Lower leg skin (tissue), 4 donors: Measurements from ENCODE around the gene OSBPL9. TPM values are rescaled to one million over a fixed set of nuclear protein-coding genes. Genes with fewer than 3 reads are reported as not detected.

ENCODE experiments used
- DNase-seq, 2 donors: peaks; one replicate each; pipeline ENCODE4 v3.0.0-alpha.2; 2019; ENCODE audit warnings: low spot score in 2 of 2
- H3K4me3 ChIP-seq: fragments of 200-600 bp; sonication (generic); 2 replicates; pipeline ENCODE4 v1.5.1; 2017; ENCODE audit warnings: mild to moderate bottlenecking, low read depth; ENCODE audit not compliant: poor library complexity, severe bottlenecking
- POLR2A ChIP-seq, 2 donors: fragments of 450-650 bp; IDR thresholded peaks; one replicate each; pipeline ENCODE4 v1.6.1; 2016 to 2017; ENCODE audit warnings: antibody characterized with exemption in 2 of 2, mild to moderate bottlenecking in 1 of 2, moderate library complexity in 1 of 2
- WGBS, 2 donors: methylation state at CpG; one replicate each; pipeline ENCODE4 v1.1.5; 2018; 5-methylcytosine and 5-hydroxymethylcytosine counted together
- intact Hi-C: fragments of 100-400 bp; cut with DNase I; formaldehyde crosslinking; loops from one replicate; pipeline ENCODE4 v1.15.0; 2023; ENCODE audit warnings: low total_unique reads
- total RNA-seq, 4 donors: library from RNA; depleted of rRNA; stranded (reverse); fragments of >200 nt; gene quantifications; one replicate each; pipeline ENCODE4 v1.1.0, GENCODE V29; 2016
- TF ChIP-seq, protein P1 (sequence below), 3 donors: fragments of 450-650 bp; IDR thresholded peaks; one replicate each; pipeline ENCODE4 v1.5.1; 2016; ENCODE audit warnings: antibody characterized with exemption in 3 of 3, mild to moderate bottlenecking in 3 of 3, moderate library complexity in 2 of 3

The OSBPL9 gene
- total RNA-seq, 4 donors from 2014 or later = 35.9 to 56.9 (median 46.9) TPM

DNA sequence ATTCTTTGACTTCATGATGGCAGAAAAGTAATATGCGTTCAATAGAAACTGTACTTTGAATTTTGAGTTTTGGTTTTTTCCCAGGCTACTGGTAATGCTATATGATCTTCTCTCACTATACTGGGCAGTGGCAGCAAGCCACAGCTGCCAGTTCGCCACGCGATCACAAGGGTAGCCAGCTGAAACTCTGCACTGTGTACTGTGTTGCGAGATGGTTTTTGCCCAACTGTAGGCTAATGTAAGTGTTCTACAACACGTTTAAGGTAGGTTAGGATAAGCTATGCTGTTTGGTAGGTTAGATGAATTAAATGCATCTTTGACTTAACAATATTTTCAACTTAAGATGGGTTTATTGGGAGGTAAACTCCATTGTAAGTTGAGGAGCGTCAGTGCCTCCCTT lies 138.5 kb downstream of the OSBPL9 start:
- no peak overlapping the region for H3K4me3 ChIP-seq
- DNase-seq = no peak
- WGBS, 2 donors = 98 to 99% methylated on average over 7 of the region's 7 CpGs
- intact Hi-C loops = no loop called here
- TF ChIP-seq POLR2A (IDR thresholded peaks at IDR 0.05) = no peak
- TF ChIP-seq, protein P1, sequence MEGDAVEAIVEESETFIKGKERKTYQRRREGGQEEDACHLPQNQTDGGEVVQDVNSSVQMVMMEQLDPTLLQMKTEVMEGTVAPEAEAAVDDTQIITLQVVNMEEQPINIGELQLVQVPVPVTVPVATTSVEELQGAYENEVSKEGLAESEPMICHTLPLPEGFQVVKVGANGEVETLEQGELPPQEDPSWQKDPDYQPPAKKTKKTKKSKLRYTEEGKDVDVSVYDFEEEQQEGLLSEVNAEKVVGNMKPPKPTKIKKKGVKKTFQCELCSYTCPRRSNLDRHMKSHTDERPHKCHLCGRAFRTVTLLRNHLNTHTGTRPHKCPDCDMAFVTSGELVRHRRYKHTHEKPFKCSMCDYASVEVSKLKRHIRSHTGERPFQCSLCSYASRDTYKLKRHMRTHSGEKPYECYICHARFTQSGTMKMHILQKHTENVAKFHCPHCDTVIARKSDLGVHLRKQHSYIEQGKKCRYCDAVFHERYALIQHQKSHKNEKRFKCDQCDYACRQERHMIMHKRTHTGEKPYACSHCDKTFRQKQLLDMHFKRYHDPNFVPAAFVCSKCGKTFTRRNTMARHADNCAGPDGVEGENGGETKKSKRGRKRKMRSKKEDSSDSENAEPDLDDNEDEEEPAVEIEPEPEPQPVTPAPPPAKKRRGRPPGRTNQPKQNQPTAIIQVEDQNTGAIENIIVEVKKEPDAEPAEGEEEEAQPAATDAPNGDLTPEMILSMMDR (IDR thresholded peaks at IDR 0.05) = no peak

DNA sequence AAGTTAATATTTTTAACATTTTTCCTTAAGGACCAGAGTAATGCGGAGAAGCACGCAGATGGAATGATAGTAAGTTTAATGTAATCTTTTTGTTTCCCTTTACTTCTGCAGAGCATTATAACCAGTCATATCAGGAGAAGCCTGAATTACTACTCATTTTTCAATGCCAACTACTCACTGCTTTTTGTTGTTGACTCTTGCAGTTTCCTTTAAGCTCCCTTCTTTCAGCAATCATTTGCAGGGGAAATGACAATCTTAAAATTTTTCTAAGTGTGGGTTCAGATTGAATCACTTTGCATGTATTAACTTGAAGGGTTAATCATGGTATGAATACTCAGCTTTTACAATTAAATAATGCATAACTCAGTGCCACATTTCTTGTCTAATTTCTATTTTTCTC lies 139.4 kb downstream of the OSBPL9 start:
- 95 to 97% methylated on average over 2 of the region's 2 CpGs for WGBS, 2 donors
- intact Hi-C loops = no loop called here
- no peak overlapping the region for H3K4me3 ChIP-seq
- no peak for DNase-seq
- TF ChIP-seq POLR2A (IDR thresholded peaks at IDR 0.05) = no peak
- TF ChIP-seq, protein P1 (IDR thresholded peaks at IDR 0.05) = no peak

DNA sequence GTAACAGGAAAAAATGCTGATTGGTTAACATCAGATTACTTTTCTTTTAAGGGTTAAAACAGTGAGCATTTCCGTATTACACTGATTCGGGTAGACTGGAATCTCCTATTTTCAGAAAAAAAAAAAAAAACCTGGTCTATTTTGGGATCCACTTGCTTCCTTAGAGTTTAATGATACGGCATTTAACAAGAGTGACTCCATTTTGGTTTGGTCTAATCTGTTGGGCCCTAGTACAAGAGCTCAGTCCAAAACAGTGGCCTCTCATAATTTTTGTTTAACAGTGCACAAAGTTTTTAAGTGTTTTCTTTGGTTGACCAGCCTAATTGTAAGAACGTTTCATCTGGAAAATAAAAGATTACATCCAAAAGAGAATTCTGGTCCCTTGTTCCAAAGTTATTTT lies 141.4 kb downstream of the OSBPL9 start:
- intact Hi-C loops = no loop called here
- TF ChIP-seq POLR2A (IDR thresholded peaks at IDR 0.05) = no peak
- TF ChIP-seq, protein P1 (IDR thresholded peaks at IDR 0.05) = no peak
- WGBS, 2 donors = 81 to 88% methylated on average over 4 of the region's 4 CpGs
- H3K4me3 ChIP-seq = no peak overlapping the region
- no peak for DNase-seq

DNA sequence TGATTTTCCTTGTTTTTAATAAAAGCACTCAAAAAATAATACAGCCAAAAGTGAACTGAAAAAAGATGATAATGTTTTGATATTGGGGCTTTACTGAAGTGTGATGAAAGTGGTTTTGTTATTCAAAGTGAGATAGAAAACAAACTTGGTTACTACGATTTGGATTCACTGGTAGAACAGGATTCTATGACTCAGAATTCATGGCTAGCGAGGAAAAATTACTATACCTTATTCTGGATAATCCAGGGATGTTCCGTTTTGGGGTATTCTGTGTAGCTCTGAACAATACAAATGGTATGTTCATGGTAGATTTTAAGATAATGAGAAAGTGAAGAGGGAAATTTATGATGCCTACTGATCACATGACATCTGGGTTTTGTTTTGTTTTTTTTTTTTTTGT lies 144.0 kb downstream of the OSBPL9 start:
- intact Hi-C loops = no loop called here
- no peak overlapping the region for H3K4me3 ChIP-seq
- no peak for DNase-seq
- WGBS, 2 donors = 60 to 75% methylated on average over 3 of the region's 3 CpGs
- TF ChIP-seq, protein P1 (IDR thresholded peaks at IDR 0.05) = no peak
- no peak for TF ChIP-seq POLR2A (IDR thresholded peaks at IDR 0.05)

DNA sequence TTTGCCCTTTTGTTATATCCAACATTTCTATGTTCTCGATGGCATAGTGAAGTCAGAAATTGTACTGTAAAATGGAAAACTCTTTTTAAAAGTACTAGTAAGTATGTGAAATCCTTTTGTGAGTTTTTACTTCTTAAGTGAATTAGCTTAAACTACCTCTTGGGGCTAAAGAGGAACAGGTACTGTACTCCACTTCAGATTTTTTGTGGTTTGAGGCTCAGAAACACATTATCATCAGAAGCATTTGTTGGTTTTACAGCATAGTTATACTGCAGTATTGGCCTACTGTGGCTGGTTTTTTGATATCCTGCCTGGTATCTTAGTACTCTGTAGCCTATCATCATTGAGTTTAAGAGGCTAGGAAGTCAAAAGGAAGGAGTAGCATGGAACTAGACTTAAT lies 144.5 kb downstream of the OSBPL9 start:
- H3K4me3 ChIP-seq = no peak overlapping the region
- no peak for DNase-seq
- 95 to 100% methylated on average over 1 of the region's 1 CpG for WGBS, 2 donors
- TF ChIP-seq POLR2A (IDR thresholded peaks at IDR 0.05) = no peak
- intact Hi-C loops = no loop called here

DNA sequence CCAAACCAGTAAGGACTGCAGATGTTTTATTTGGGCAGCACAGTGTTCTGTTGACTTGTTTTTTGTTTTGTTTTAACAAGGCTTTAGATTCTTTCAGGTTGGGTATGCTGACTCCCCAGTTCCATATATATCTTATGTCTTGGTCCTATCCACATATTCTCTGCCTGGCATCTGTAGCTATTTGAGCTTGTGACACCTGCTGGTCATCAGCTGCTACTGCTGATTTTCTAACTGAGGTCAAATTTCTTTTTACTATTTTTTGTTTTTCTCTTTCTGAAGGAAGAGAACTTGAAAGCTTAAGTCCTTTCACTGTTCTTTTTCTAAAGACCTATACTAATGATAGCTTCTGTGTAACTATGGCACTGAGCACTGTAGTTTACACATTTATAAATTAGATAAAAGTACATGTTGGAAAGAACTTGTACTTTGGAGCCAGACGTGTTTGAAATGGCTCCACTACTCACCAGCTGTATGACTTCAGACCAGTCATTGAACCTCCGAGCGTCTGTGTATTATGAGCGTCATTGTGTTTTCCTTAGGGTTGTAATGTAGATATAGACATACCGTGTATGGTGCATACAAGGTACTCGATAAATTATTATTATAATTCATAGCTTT lies 152.2 kb downstream of the OSBPL9 start:
- DNase-seq = no peak
- no peak overlapping the region for H3K4me3 ChIP-seq
- 84 to 88% methylated on average over 6 of the region's 6 CpGs for WGBS, 2 donors
- intact Hi-C loops = no loop called here
- no peak for TF ChIP-seq POLR2A (IDR thresholded peaks at IDR 0.05)
- TF ChIP-seq, protein P1 (IDR thresholded peaks at IDR 0.05) = peak in 1 of 3 donors; percentile 38
